Activated T-helper 2 cell treated with anti-CD3 and anti-CD28 coated beads, Interferon-gamma antibody, Interleukin-2, Interleukin-4, amounts not matched to agents 10 μg/mL and 5 μg/mL and 100 μg/mL, durations not matched to agents 14 hours and 24 hours and 36 hours (primary cell): Measurements from ENCODE around the gene VWA3A. TPM values are rescaled to one million over a fixed set of nuclear protein-coding genes. Genes with fewer than 3 reads are reported as not detected.
"Not testable (repeated sequence)": the region's sequence is repeated elsewhere in the genome, so short reads cannot be mapped to it uniquely, and the experiment has no call there.

ENCODE experiments used
- DNase-seq: peaks from one replicate; pipeline ENCODE4 v3.0.0; 2021; ENCODE audit warnings: low spot score
- H3K27ac Mint-ChIP-seq: one replicate; pipeline ENCODE4 v1.8.0; 2021; ENCODE audit warnings: mixed read lengths
- H3K27me3 Mint-ChIP-seq: one replicate; pipeline ENCODE4 v1.8.0; 2021; ENCODE audit warnings: low read depth, mixed read lengths
- H3K36me3 Mint-ChIP-seq: one replicate; pipeline ENCODE4 v1.8.0; 2021; ENCODE audit warnings: low read depth, mixed read lengths
- H3K4me1 Mint-ChIP-seq: one replicate; pipeline ENCODE4 v1.8.0; 2021; ENCODE audit warnings: low read depth, mixed read lengths
- H3K4me3 Mint-ChIP-seq: one replicate; pipeline ENCODE4 v1.8.0; 2021; ENCODE audit warnings: low read depth, mild to moderate bottlenecking, moderate library complexity, mixed read lengths
- H3K9me3 Mint-ChIP-seq: one replicate; pipeline ENCODE4 v1.8.0; 2021; ENCODE audit warnings: mixed read lengths
- intact Hi-C: fragments of 100-400 bp; cut with micrococcal nuclease; formaldehyde crosslinking; loops from one replicate; pipeline ENCODE4 v1.15.1; 2023
- total RNA-seq: library from RNA; stranded (reverse); gene quantifications from 2 replicates; pipeline ENCODE4 v1.2.3, GENCODE V29; 2022

The VWA3A gene, protein sequence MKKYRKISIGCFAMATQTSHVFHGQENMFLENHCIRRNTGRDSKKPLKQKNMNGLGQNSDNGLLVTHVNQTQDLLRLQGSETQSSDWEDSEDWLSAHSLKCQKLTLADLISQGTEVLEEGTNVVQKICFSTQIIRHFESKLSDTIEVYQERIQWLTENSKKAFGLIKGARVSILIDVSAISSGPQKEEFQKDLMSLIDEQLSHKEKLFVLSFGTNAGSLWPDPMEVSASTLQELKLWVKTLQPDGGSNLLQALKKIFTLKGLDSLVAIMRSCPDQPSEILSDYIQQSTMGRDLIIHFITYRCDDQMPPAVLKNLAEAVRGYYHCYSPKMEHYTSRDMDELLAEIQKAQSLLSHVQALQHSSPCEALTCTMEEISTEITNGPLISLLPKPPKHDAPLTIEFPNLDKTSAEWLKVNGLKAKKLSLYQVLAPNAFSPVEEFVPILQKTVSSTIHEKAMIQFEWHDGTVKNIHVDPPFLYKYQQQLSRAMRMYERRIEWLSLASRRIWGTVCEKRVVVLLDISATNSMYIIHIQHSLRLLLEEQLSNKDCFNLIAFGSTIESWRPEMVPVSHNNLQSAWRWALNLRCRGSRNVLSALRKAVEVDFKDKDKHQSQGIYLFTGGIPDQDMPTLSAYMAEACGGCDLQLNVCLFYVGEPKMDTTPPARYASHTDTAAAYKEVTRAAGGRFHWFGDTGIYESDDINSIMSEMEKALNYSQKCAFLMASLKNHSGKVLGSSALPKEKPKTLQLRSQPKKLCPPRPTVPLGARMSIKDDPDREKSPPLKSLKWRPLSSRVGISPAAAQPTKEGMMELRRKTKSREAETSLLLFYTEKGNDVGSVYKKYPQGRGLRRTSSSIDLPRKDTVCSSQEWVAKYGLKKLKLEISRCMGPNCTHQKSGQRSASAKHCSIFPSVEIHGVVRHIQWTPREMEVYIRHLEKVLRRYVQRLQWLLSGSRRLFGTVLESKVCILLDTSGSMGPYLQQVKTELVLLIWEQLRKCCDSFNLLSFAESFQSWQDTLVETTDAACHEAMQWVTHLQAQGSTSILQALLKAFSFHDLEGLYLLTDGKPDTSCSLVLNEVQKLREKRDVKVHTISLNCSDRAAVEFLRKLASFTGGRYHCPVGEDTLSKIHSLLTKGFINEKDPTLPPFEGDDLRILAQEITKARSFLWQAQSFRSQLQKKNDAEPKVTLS
- total RNA-seq: 0.07 and 0.11 TPM in 2 replicates

DNA sequence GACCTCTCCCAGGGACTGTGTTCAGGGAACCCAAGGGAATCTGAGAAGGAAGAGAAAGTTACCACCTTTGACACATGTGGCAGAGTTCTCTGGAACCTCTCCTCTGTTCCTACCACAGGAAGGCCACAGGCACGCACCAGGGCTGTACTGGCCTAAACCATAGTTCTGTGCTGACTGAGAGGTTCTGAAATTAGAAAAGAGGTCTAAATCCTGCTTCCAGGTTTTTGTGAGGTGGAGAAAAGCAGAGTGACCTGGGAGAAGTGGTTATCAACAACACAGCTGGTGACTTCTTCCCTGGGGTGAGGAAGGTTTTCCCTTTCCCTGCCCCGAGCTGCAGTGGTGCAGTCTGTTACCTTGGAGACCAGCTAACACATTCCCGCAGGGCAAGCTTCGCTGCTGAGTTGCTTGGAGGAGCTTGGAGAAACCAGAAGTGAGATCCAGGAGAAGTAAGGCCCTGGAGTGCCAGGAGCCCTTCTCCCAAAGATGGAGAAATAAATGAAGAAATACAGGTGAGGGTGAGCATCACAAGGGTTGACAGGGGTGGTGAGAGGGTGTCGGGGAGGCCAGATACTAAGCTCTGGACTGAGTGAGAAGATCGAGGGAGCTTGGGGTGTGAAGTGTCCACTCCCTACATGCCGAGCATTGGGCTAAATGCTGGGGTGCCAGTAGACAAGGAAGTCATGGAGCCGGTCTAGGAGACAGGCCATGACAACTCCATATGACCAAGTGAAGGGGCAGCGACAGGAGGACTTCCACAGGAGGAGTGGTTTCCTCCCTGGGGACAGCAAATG, at the start of gene VWA3A:
TSS of gene VWA3A (plus strand) at position 399 of the 791 bp plus-strand sequence. CDS start at position 496, 97 bp downstream.
- Mint-ChIP-seq H3K27me3 (peaks cover 10% of the 10 kb centered on the region), H3K4me1 (no peaks in the 10 kb centered on the region), H3K4me3 (no peak within 1 kb of the TSS), H3K36me3 (no peaks in the 10 kb centered on the region), H3K27ac (no peak within 1 kb of the TSS), H3K9me3 (no peaks in the 10 kb centered on the region)
- intact Hi-C loops: loop anchor here (10.0 kb wide), 1 partner anchor 92 kb away; no protein-coding TSS in a partner anchor
- DNase-seq: no peak

DNA sequence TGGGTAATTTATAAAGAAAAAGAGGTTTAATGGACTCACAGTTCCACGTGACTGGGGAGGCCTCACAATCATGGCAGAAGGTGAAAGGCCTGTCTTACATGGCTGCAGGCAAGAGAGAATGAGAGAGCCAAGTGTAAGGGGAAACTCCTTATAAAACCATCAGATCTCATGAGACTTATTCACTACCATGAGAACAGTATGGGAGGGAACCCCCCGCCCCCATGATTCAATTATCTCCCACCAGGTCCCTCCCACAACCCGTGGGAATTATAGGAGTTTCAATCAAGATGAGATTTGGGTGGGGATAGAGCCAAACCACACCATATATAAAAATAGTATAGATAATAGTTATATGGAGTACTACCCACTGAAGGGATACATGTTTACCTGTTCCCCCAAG, 48.5 kb upstream of the VWA3A start:
- H3K9me3 Mint-ChIP-seq: not testable (repeated sequence)

DNA sequence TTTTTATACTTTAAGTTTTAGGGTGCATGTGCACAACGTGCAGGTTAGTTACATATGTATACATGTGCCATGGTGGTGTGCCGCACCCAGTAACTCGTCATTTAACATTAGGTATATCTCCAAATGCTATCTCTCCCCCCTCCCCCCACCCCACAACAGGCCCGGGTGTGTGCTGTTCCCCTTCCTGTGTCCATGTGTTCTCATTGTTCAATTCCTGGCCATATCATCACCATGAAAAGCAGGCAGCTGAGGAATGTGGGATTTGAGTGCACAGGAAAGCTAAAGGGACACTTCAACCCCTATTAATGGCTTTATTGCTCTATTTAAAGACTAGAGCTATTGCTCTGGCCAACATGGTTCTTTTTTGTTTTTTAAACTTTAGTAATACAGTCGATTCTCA, 46.5 kb upstream of the VWA3A start:
- H3K27me3 Mint-ChIP-seq, intact Hi-C loops, DNase-seq, H3K4me1 Mint-ChIP-seq, H3K36me3 Mint-ChIP-seq, H3K27ac Mint-ChIP-seq, H3K4me3 Mint-ChIP-seq, H3K9me3 Mint-ChIP-seq: not testable (repeated sequence)

More for the DNA sequence above, 48.5 kb upstream of the VWA3A start:
- H3K27ac Mint-ChIP-seq, intact Hi-C loops, H3K4me1 Mint-ChIP-seq, H3K4me3 Mint-ChIP-seq, H3K36me3 Mint-ChIP-seq, DNase-seq, H3K27me3 Mint-ChIP-seq: not testable (repeated sequence)

DNA sequence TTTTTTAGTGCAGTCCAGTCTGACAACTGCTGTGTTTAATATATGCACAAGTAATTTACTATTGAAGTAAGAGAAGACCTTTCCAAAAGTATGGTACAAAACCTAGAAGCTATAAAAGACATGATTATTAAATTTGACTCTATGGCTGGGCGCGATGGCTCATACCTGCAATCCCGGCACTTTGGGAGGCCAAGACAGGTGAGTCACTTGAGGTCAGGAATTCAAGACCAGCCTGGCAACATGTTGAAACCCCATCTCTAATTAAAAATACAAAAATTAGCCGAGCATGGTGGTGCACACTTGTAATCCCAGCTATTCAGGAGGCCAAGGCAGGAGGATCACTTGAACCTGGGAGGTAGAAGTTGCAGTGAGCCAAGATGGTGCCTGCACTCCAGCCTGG, 41.4 kb upstream of the VWA3A start:
- Mint-ChIP-seq H3K9me3 (no peaks in the 10 kb centered on the region), H3K27ac (no peak overlapping the region), H3K4me3 (no peak overlapping the region), H3K27me3 (no peaks in the 10 kb centered on the region), H3K4me1 (peaks cover 23% of the 10 kb centered on the region), H3K36me3 (no peaks in the 10 kb centered on the region)
- DNase-seq: no peak
- intact Hi-C loops: no loop called here

DNA sequence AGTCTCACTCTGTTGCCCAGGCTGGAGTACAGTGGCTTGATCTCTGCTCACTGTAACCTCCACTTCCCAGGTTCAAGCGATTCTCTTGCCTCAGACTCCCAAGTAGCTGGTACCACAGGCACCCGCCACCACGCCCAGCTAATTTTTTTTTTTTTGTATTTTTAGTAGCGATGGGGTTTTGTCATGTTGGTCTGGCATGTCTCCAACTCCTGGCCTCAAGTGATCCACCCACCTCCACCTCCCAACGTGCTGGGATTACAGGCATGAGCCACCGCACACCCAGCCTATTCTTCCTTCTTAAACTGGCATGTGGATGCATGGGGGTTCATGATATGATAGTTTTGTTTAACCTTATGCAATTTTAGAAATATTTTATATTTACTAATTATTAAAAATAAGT, 39.4 kb upstream of the VWA3A start:
- intact Hi-C loops: no loop called here
- Mint-ChIP-seq H3K4me1 (peaks cover 23% of the 10 kb centered on the region), H3K27ac (no peak overlapping the region), H3K27me3 (no peaks in the 10 kb centered on the region), H3K4me3 (no peak overlapping the region), H3K9me3 (no peaks in the 10 kb centered on the region), H3K36me3 (peaks cover 8% of the 10 kb centered on the region)
- no peak for DNase-seq

DNA sequence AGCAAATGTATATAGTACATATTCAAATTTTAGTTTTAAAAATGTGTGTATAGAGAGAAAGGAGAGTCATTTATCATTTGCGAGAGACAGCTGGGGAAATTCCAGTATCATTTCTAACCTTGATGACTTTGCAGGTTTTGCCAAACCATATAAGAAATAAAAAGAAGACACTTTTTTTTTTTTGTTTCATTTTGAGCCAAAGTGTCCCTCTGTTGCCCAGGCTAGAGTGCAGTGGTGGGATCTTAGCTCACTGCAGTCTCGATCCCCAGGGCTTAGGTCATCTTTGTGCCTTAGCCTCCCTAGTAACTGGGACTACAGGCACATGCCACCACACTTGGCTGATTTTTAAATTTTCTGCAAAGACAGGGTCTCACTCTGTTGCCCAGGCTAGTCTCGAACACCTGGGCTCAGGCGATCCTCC, 38.4 kb upstream of the VWA3A start:
- Mint-ChIP-seq H3K36me3 (peaks cover 13% of the 10 kb centered on the region), H3K4me1 (peaks cover 27% of the 10 kb centered on the region), H3K9me3 (peaks cover 5% of the 10 kb centered on the region), H3K27ac (peak overlapping the region; percentile 28), H3K4me3 (no peak overlapping the region), H3K27me3 (no peaks in the 10 kb centered on the region)
- DNase-seq: no peak
- intact Hi-C loops: no loop called here

DNA sequence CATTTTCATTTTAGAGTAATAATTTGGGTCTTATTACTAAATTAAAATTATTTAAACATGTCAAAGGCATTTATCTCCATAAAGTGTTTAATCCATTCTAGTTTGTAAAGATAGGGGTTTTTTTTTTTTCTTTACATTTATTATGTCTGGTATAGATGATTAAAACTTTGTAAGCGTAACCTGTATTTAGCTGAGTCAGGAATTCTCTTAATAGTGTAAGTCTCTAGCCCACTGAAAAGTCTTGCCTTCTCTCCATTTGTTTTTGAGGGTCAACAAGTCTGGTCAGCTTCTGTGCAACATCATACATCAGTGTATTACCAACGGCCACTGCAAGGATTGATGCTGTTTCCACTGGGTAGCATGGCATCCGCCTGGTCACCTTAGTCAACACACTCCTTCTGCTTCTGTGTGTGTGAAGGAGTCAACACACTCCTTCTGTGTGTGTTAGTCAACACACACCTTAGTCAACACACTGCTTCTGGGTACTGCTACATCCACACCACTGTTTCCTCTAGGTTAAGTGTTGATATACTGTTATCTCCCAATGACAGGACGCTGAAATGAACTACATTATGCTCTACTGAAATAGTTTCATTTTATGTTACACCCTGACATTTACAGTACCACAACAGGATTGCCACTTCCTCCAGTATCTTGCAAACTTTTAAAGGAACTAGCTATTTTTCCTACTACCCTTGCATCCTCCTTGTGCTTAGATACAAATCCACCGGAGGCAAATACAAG, 37.3 kb upstream of the VWA3A start:
- Mint-ChIP-seq H3K4me1 (peaks cover 31% of the 10 kb centered on the region), H3K27me3 (no peaks in the 10 kb centered on the region), H3K4me3 (peak overlapping the region; percentile 1), H3K36me3 (peaks cover 13% of the 10 kb centered on the region), H3K27ac (peak overlapping the region; percentile 68), H3K9me3 (peaks cover 5% of the 10 kb centered on the region)
- DNase-seq: no peak
- intact Hi-C loops: loop anchor here (5.0 kb wide), 1 partner anchor 48 kb away; the partner anchor contains the start of gene MOSMO

DNA sequence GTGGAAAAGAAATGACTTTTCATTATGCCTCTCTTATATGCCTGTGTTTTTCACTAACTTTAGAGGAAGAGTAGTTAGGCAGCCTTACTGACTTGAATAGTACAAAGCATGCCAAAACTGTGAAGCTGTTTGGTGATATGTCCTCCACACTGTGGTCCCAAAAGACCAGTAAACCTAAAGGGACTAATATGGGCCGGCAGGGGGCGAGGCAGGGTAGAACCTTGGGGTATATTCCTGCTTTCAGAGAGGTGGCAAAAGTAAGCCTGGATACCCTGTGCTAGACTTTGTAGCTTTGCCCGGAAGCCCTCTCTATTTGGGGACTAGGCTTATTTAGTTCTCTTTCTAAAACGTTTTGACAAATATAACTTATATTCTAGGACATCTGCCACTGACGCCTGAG, 36.5 kb upstream of the VWA3A start:
- Mint-ChIP-seq H3K36me3 (peaks cover 13% of the 10 kb centered on the region), H3K4me3 (no peak overlapping the region), H3K27ac (no peak overlapping the region), H3K9me3 (peaks cover 5% of the 10 kb centered on the region), H3K27me3 (no peaks in the 10 kb centered on the region), H3K4me1 (peaks cover 31% of the 10 kb centered on the region)
- intact Hi-C loops: loop anchor here (5.0 kb wide), 1 partner anchor 49 kb away; the partner anchor contains the start of gene MOSMO
- no peak for DNase-seq

DNA sequence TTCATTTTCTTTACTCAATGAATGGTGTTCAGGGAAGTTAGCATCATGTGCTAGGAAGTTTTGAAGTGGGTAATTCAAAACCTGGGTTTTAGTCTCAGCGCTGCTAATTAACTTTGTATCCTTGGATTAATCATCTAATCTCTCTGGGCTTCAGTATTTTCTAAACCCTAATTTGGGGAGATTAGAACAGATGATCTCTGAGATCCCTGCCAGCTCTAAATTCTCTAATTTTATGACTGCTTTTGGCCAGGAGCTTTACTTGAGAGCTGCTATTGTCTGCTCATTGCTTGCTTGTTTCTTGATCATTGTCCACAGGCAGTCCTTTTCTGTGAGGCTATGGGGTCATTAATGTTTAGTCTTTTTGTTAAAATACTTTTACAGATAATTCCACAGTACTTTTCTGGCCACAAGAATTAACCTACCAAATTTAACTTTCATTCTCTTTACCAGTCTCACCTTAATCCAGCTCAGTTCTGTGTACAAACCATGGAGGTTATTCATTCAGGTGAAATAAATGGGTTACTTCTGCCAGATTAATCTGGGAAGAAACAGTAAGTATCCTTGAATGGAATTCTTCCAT, 28.4 kb upstream of the VWA3A start:
- intact Hi-C loops: no loop called here
- H3K4me1 Mint-ChIP-seq: peaks cover 4% of the 10 kb centered on the region
- H3K4me3 Mint-ChIP-seq: no peak overlapping the region
- no peak overlapping the region for H3K27ac Mint-ChIP-seq
- no peaks in the 10 kb centered on the region for H3K27me3 Mint-ChIP-seq
- H3K36me3 Mint-ChIP-seq: peaks cover 12% of the 10 kb centered on the region
- H3K9me3 Mint-ChIP-seq: peaks cover 5% of the 10 kb centered on the region
- DNase-seq: no peak

DNA sequence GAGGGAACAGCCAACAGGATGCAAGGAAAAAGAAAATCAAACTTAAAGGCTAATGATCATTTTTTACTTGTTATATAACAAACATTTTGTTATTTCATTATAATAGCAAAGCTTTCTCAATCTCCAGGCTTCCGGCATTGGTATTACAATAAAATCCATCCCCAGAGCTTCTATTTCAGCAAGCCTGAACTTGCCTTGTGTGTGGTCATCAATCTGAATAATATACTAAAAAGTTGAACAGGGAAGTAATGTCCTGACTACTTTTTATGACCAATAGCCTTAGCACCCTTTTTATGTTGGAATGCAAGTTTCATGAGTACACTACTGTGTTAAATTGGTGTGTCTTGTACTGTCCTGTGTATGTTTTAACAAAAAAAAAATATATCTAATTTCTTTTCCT, 27.1 kb upstream of the VWA3A start:
- H3K27ac Mint-ChIP-seq: no peak overlapping the region
- intact Hi-C loops: no loop called here
- H3K4me1 Mint-ChIP-seq: no peaks in the 10 kb centered on the region
- peaks cover 5% of the 10 kb centered on the region for H3K9me3 Mint-ChIP-seq
- no peaks in the 10 kb centered on the region for H3K27me3 Mint-ChIP-seq
- no peak for DNase-seq
- H3K36me3 Mint-ChIP-seq: peaks cover 12% of the 10 kb centered on the region
- H3K4me3 Mint-ChIP-seq: no peak overlapping the region
